Spleen (tissue), 7 donors: ENCODE measurements around the gene GNAI2.

Experiments used
- POLR2A ChIP-seq, 3 donors: fragments of 450-650 bp; IDR thresholded peaks; one replicate each; pipeline ENCODE4 v1.5.1; 2017; ENCODE audit warnings: antibody characterized with exemption in 3 of 3, mild to moderate bottlenecking in 1 of 3
- TF ChIP-seq, protein P1 (sequence below), 11 experiments: fragments of 200-600 bp in 7 of 11; fragments of 450-650 bp in 4 of 11; sonication (generic) in 4 of 11; IDR thresholded peaks in 8 of 11; conservative IDR thresholded peaks in 3 of 11; 1 replicate in 7 of 11; 2 replicates in 4 of 11; pipeline versions ENCODE4 v1.4.0 to v1.8.0; 2016 to 2021; ENCODE audit warnings: antibody characterized with exemption in 11 of 11, inconsistent platforms in 4 of 11, mild to moderate bottlenecking in 1 of 11
- donor health status: DM: no; HTN: no; CAD: no; lungs with moderate emphysema.
- donor health status: DM: no; HTN: no; CAD: no.
- donor health status: DM: no; HTN: no; CAD: no.

DNA sequence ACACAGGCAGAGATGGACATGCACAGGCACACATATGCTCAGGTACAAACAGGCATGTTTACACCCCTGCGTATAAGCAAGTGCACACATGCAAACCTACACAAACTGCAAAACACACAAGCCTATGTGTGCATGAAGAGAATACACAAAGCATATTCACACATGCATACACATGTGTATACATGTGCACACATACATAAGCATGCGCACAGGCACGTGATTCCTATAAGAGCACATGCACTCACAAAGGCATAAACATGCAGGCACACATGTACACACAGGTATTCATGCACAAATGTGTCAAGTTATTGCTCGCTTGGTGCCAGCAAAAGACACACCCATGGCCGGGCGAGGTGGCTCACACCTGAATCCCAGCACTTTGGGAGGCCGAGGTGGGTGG lies 46.0 kb upstream of the GNAI2 start:
- TF ChIP-seq, protein P1, sequence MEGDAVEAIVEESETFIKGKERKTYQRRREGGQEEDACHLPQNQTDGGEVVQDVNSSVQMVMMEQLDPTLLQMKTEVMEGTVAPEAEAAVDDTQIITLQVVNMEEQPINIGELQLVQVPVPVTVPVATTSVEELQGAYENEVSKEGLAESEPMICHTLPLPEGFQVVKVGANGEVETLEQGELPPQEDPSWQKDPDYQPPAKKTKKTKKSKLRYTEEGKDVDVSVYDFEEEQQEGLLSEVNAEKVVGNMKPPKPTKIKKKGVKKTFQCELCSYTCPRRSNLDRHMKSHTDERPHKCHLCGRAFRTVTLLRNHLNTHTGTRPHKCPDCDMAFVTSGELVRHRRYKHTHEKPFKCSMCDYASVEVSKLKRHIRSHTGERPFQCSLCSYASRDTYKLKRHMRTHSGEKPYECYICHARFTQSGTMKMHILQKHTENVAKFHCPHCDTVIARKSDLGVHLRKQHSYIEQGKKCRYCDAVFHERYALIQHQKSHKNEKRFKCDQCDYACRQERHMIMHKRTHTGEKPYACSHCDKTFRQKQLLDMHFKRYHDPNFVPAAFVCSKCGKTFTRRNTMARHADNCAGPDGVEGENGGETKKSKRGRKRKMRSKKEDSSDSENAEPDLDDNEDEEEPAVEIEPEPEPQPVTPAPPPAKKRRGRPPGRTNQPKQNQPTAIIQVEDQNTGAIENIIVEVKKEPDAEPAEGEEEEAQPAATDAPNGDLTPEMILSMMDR (IDR thresholded peaks at IDR 0.05 in 8 of 11, conservative IDR thresholded peaks at IDR 0.05 in 3 of 11): no peak
- TF ChIP-seq POLR2A (IDR thresholded peaks at IDR 0.05): no peak
